Epithelial cell of proximal tubule (primary cell): Measurements from ENCODE around the gene RAI14. TPM values are rescaled to one million over a fixed set of nuclear protein-coding genes. Genes with fewer than 3 reads are reported as not detected.
A peak's percentile ranks its signal among the peaks of the same experiment; 100 is the strongest.

Source experiments
- DNase-seq: peaks from one replicate; pipeline ENCODE4 v3.0.0-alpha.2; 2011; ENCODE audit warnings: low read depth
- H3K4me3 ChIP-seq: 2 replicates; pipeline ENCODE4 v1.5.1; 2011; ENCODE audit warnings: low read depth, mild to moderate bottlenecking, low read length
- total RNA-seq: library from RNA; depleted of rRNA; stranded (reverse); fragments of >200 nt; gene quantifications from 2 replicates; pipeline ENCODE4 v1.2.3, GENCODE V29; 2015
- TF ChIP-seq, protein P1 (sequence below): conservative IDR thresholded peaks from 2 replicates; pipeline ENCODE4 v1.5.1; 2012; ENCODE audit warnings: low read depth, mild to moderate bottlenecking, low read length

The RAI14 gene
- total RNA-seq, 1 donor from 2014 or later, result 139 TPM

DNA sequence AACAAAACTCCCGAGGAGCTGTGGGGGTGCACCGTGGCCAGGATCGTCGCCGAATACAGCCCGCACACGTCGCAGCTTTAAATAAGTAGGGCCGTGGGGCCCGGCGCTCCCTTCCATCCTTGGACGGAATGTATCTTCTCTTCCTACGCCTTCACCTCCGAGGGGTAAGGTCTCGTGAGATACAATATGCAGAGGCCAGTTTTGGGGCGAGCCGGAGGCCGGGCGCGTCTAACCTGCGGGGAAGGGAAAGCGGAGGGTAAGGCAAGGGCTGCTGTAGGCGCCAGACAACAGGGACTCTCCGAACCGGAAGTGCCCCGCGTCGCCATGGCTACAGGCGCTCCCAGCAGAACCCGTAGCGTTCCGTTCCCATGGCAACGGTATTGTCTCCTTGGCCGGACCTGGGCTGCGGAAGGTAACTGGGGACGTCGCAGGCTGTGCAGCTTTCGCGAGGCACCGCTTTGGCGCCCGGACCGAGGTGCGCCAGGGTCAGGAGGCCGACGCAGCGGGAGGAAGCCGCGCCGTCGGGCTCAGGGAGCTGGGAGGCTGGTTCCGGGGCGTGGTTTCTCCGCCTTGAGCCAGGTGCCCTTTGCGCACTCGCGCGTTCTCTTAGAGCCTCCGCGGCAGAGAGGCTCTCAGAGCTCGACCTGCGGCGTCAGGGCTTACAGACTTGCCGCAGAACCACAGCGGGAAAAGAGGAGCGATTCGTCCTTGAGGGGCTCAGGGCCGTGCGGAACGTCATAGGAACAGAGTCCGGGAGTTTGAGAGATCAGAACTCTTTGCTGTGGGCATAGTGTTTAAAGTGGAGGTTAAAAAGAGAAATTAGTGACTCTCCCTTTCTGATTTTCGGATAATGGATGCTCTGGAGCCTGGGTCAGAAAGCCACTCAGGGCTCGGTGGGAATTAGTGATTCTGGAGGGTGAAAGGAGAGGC is 182.9 kb downstream of the RAI14 start, which contains the start of gene TTC23L:
Gene TTC23L, plus strand, starts transcription at position 380 of the 930 bp plus-strand sequence. CDS start 1,508 bp downstream, outside the sequence.
- H3K4me3 ChIP-seq, result peak within 1 kb of the TSS; percentile 88
- peak; percentile 40 for DNase-seq
- TF ChIP-seq, protein P1, sequence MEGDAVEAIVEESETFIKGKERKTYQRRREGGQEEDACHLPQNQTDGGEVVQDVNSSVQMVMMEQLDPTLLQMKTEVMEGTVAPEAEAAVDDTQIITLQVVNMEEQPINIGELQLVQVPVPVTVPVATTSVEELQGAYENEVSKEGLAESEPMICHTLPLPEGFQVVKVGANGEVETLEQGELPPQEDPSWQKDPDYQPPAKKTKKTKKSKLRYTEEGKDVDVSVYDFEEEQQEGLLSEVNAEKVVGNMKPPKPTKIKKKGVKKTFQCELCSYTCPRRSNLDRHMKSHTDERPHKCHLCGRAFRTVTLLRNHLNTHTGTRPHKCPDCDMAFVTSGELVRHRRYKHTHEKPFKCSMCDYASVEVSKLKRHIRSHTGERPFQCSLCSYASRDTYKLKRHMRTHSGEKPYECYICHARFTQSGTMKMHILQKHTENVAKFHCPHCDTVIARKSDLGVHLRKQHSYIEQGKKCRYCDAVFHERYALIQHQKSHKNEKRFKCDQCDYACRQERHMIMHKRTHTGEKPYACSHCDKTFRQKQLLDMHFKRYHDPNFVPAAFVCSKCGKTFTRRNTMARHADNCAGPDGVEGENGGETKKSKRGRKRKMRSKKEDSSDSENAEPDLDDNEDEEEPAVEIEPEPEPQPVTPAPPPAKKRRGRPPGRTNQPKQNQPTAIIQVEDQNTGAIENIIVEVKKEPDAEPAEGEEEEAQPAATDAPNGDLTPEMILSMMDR, result no peak

DNA sequence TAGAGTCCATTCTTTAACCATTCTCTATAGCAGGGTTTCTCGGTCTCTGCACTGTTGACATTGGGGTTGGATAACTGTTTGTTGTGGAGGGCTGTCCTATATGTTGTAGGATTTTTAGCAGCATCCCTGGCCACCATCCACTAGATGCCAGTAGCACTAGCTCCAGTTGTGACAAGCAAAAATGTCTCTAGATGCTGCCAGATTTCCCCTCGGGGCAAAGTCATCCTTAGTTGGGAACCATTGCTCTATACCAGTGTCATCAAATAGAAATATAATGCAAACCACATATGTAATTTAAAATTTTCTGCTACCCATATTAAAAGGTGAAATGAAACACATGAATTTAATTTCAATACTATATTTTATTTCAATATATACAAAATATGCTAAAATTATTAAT is 185.7 kb downstream of the RAI14 start:
- DNase-seq, result no peak
- no peak overlapping the region for H3K4me3 ChIP-seq
- TF ChIP-seq, protein P1, result no peak

DNA sequence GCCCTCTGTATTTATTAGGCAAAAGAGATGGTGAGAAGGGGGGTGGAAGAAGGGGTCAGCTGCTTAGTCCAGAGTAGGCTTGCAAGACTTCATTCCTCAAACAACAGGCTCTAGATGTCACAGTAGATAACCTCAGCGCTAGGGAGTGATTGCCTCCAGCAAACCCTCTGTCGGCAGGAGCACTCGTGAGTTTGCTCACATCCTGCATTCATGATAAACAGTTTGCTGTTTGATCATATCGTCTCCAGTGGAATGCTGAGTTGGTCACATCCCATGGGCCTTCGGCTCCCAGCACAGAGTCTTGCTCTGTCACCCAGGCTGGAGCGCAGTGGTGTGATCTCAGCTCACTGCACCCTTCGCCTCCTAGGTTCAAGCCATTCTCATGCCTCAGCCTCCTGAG is 186.4 kb downstream of the RAI14 start:
- no peak overlapping the region for H3K4me3 ChIP-seq
- no peak for DNase-seq
- TF ChIP-seq, protein P1, result no peak

DNA sequence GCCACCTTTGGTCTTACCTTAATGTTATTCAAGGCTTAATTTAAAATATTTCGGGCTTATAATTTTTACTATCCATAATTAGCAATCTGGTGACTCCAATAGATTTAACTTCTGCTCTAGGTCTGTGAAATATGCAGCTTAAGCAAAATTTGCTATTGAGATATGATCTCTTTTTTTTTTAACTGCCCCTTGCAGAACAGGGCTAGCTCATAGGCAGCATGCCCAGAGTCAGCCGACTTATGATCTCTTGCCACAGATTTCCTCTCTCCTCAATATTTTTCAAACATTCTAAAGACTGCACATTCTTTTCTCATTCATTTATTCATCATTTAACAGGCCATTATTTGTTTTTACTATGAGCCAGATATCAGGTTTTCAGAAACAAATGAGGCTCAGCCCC is 187.4 kb downstream of the RAI14 start:
- TF ChIP-seq, protein P1, result no peak
- H3K4me3 ChIP-seq, result no peak overlapping the region
- DNase-seq, result no peak

DNA sequence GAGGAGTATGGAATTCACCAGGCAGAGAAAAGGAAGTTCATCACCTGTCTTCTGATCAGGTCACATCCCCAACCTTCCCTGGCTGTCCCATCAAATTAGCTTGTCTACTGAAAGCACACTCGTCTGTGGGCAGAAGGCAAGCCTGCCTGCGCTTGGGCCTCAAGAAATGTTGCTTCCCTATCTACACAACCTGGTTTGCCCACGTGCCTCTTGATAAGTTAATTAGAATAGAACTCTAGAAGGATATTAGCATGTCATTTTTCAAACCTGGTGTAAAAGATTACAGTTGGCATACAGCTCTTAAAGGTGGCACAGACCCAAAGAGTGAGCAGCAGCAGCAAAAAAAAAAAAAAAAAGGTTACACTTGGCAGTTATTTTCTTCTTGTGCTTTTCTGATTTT is 188.0 kb downstream of the RAI14 start:
- TF ChIP-seq, protein P1, result no peak
- H3K4me3 ChIP-seq, result no peak overlapping the region
- DNase-seq, result no peak

DNA sequence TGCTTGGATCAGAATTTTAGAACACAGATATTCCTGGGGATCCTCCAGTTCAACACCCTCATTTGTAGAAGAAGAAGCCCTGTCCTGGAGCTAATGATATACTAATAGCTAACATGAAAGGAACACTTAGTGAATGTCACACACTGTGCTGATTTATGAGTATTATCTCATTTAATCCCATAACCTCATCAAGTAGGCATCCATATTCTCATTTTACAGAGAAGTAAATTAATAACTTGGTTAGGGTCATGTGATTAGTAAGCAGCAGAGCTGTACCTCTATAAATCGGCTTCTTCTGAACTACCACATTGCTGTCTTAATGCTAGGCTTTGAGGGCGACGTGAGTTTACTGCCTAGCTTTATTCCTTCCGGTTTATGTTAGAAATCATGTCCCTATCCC is 188.9 kb downstream of the RAI14 start:
- DNase-seq, result no peak
- TF ChIP-seq, protein P1, result no peak

More for the DNA sequence above, 188.9 kb downstream of the RAI14 start:
- no peak overlapping the region for H3K4me3 ChIP-seq
